Stimulated activated naive CD4-positive, alpha-beta T cell treated with Interleukin-2 at 50 U/mL for 16 hours (primary cell): ENCODE measurements around the gene KRT2.

Experiments used
- DNase-seq: peaks from one replicate; lab custom pipeline; 2025; lab: John Stamatoyannopoulos, UW

KRT2 gene

GRCh38 chr12:52637299-52637698, 14.7 kb downstream of the KRT2 start:
- DNase-seq: no peak

GRCh38 chr12:52636592-52637258, 15.3 kb downstream of the KRT2 start:
- DNase-seq: no peak

GRCh38 chr12:52636189-52636588, 15.8 kb downstream of the KRT2 start:
- no peak for DNase-seq

- DNase-seq: no peak
Measured at GRCh38 chr12:52634266-52635056, 17.6 kb downstream of the KRT2 start.

- no peak for DNase-seq
Measured at GRCh38 chr12:52633383-52633782, 18.6 kb downstream of the KRT2 start.

- DNase-seq: no peak
Measured at GRCh38 chr12:52632656-52633055, 19.4 kb downstream of the KRT2 start.

- DNase-seq: no peak
Measured at GRCh38 chr12:52631676-52632459, 20.1 kb downstream of the KRT2 start.

- no peak for DNase-seq
Measured at GRCh38 chr12:52631264-52631663, 20.7 kb downstream of the KRT2 start.

GRCh38 chr12:52630599-52631200, 21.3 kb downstream of the KRT2 start:
- DNase-seq: no peak

GRCh38 chr12:52630008-52630500, 22.0 kb downstream of the KRT2 start:
- DNase-seq: no peak

GRCh38 chr12:52629281-52630007, 22.6 kb downstream of the KRT2 start:
- no peak for DNase-seq

GRCh38 chr12:52628841-52629240, 23.2 kb downstream of the KRT2 start:
- DNase-seq: no peak

GRCh38 chr12:52628111-52628507, 23.9 kb downstream of the KRT2 start:
- DNase-seq: no peak

GRCh38 chr12:52627395-52628110, 24.5 kb downstream of the KRT2 start:
- DNase-seq: no peak

- DNase-seq: no peak
Measured at GRCh38 chr12:52622349-52622748, 29.7 kb downstream of the KRT2 start.

GRCh38 chr12:52618866-52619265, 33.1 kb downstream of the KRT2 start:
- DNase-seq: no peak

GRCh38 chr12:52618216-52618615, 33.8 kb downstream of the KRT2 start, which contains the start of gene KRT73:
Gene KRT73, minus strand, starts transcription at chr12:52618559. Its CDS starts 35 bp downstream, at chr12:52618524.
- no peak for DNase-seq

GRCh38 chr12:52617403-52617785, 34.6 kb downstream of the KRT2 start:
- no peak for DNase-seq

GRCh38 chr12:52616680-52617402, 35.2 kb downstream of the KRT2 start:
- no peak for DNase-seq

- DNase-seq: no peak
Measured at GRCh38 chr12:52615912-52616311, 36.1 kb downstream of the KRT2 start.
